NCI-H128 (cell line): Measurements from ENCODE around the gene WARS2.

ENCODE experiments used
- DNase-seq: peaks from one replicate; lab custom pipeline; 2025; ENCODE audit not compliant: unreplicated experiment; lab: John Stamatoyannopoulos, UW

Gene WARS2

DNA sequence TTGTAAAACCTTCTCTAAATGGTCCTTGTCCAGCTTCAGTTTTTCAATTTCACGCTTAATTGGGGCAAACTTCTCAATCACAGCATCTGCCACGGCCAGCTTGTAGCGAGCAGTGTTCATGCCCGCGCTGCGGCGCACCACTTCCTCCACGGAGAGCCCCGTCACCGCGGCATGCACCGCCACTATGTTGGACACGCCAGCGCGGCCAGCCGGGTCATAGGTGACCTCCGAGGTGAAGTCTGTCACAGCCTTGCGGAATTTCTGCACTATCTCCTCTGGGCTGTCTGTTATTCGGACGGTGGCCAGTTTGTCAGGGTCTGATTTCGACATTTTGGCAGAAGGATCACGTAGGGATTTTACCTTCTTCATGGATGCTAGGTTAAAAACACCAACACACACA, 107.5 kb downstream of the WARS2 start:
- DNase-seq: no peak

DNA sequence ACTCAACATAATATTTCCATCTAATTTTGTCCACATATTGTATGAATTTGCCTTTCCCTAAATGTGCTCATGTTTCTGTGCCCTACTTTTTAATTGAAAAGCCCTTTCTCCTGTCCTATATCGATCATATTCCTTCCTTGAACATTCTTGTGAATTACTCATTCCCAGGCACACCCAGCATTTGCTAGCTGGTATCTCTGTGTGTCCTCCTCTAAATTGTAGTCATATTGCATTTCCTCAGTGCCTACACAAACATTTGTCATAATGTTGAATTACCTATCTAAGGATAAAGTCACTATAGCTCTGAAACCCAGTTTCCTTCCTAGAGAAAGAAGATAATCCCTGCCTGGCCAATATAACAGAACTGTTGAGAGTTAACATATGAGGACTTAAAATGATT, 112.7 kb downstream of the WARS2 start:
- DNase-seq: no peak

DNA sequence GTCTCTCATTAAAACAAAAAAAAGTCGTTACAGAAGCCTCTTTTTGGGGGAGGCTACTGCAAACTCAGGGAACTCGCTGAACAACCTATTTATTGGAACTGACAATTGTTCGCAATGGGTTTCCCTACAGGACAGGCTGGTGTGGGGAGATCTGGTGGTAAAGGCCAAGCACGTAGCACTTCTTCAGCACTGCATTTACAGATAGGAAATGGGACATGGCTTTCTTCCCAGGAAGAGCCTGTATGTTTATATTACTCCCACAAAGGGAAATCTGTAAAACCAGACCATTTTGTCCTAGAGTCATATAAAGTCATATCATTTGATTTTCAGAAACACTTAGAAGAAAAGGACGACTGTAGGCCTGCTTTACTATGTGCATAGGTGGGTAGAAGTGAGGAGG, 113.5 kb downstream of the WARS2 start:
- DNase-seq: no peak

DNA sequence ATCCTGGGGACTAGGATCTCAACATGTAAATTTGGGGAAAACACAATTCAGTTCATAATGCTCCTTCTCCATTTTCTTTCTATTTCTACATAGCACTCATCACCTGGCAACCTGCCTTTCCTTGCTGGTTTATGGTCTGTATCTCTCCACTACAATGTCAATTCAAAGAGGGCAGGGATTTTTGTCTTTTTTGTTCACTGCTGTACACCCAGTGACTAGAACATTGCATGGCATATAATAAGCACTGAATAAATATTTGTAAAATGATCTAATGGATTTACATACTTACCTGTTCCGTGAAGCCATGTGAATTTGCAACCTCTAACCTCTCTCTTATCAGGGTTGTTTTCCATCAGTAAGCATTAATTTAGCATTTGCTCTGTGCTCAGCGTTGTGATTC, 124.9 kb downstream of the WARS2 start:
- DNase-seq: no peak

DNA sequence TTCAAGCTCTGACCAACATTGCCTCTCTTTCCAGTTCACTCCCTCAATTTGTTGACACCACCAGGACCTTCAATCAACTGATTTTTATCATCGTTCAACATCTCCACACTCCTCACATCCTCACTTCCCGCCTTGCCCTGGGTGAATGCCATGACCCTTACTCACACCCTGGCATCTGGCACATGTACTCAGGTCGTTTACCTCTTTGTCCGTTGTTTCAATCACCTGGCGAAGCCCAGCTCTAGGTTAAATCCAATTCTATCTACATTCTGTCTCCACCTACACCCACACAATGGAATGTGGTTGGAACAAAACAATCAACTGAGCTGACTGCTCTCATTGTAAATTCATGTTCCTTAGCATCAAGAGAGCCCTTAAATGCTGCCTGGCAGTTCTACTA, 128.1 kb downstream of the WARS2 start:
- DNase-seq: no peak

DNA sequence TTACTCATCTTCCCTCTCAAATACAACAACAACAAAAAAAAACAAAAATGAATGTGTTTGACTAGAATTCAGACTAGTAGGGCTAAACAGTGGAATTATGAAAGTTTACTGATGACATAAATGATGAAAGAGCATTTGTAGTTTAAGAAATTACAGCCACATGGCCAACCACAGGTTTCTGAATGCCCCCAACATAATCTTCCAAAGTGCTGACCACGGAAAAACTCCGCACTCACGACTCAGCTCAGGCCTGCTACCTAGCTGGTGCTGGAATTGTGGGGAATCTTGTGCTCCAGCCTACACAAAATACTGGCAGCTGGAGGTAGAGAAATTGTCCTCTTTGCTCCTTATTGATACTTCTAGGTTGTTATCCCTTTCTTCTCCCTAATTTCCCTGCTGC, 128.7 kb downstream of the WARS2 start:
- no peak for DNase-seq

DNA sequence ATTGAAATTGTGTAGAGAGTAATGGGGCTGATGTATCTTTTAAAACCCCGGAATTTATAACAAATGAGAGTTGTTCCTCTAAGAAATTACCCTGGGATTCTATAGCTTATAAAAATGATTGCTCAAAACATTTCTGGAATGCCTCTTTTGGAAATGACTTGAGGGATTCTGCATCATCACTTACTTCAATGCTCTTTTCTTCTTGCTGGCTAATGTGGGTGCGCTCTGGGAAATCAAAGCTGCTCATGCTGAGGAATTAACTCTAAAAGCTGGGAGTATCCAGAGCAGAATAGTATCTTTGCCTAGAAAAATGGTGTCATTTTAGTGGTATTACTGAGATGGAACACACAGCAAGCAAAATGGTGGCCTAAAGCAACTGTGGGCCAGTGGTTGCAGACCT, 129.3 kb downstream of the WARS2 start:
- DNase-seq: no peak

DNA sequence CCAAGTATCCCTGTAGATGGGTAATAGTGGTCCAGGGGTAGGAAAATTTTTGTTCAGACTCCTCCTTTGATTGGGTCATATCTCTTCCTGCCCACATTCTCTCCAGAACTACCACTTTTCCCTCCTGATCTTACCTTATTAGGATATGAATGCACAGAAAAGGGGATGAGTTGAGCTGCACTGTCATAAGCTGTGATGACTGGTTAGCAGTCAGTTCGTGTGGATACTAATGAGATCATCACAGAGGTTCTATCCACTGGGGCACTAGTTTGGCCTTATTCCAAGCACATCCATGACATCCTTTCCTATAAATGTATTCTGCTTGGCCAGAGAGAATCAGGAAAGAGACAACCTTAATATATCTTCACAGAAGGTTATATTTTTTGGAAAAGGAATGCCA, 130.3 kb downstream of the WARS2 start:
- DNase-seq: no peak

DNA sequence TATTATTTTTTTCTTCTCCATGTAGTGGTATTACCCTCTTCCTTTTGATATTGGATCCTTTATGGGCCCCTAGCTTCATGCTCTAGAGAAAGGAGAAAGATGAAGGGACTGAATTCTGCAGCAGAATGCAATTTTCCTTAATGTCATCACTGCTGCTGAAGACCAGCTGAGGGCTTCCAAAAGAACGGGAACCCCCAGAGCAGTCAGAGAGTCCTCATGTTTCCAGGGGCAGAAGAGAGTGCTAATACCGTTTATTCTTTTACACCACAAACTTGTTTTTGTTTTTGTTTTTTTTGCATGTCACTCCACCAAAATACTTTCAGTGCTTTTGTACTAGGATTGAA, 131.2 kb downstream of the WARS2 start:
- DNase-seq: no peak

DNA sequence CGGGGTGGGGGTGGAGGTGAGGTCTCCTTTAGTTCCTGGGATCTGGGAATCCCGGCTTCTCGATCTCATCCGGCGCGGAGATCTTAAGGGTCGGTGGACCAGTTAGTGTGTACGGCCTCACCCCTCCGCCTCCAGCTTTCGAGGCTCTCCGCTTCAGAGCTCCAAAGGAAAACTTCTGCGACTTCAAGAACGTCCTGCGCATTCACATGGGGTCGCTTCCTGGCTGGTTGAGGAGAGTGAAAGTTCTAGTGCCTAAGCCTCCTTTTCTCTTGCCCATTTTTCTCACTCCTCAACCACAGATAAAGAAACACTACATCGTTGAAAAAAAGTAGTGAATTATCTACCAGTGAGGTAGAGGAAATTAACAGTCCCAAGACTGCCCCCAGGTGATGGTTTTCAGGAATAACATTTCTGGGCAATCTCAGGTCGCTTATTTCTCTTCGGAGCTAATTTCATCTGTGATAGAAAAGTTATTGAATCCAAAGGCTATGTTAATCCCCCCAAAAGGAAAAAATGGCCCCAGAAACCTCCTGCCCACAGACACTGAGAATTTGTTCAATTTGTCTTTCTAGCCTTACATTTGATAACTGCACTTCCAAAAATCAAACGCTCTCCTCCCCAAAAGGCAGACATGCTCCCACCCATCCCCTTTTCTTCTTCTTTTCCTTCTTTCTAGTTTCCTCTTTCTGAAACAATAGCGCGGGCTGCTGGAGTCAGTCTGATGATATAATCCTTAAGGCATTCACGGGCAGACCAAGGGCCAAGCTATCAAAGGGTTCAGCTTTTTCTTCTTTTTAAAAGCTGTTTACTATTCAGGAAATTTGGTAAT, 131.8 kb downstream of the WARS2 start:
- DNase-seq: no peak

DNA sequence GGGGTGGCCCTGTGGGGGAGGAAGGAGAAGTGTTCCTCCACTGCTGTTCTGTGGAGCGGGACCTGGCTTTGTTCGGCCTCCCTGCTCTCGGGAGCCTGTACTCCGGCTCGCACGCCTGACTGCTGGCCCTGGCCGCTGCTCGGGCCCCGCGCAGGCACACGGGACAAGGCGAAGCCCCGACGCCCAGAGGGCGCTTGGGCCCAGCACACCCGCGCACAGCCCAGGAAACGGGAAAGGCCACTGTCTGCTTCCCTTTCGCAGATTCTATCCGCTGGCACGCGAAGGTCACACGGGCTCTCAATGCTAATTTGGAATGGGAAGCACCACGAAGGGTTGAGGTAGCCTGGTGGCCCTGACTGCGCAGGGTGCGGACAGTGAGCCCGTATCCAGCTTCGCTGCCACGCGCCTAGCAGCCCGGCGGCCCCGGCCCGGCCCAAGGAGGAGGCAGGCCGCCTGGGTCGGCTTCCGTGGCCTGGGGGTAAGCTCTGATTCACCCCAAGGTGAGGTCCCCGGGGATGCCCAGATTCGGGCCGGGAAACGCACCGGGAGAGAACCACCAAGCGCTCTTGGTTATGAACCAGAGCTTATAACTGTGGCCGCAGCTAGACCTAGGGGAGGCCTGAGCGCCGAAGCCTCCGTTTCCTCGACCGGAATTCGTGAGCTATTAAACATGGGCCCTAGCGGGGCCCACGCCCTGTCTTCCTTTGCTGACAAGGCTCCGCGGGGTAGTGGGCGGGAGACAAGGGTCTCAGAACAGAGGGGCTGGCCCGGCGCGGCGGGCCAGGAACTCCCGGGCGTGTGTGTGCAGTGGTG, 132.6 kb downstream of the WARS2 start:
- DNase-seq: no peak

DNA sequence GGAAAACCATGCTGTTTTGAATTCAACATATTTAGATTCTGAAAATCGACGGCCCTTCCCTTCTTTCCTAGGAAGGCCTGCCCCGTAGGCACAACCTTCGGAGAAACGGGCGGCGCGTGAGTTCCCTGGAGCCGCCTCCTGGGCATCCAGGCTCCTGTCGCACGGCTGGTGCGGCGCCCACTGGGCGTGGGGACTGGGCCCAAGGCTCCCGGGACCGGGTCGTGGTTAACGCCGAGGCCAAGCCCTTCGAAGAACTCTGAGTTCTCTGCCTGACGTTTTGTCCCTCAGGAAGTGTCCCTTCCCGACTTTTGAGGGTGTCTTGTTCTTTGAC, 133.1 kb downstream of the WARS2 start:
- no peak for DNase-seq

DNA sequence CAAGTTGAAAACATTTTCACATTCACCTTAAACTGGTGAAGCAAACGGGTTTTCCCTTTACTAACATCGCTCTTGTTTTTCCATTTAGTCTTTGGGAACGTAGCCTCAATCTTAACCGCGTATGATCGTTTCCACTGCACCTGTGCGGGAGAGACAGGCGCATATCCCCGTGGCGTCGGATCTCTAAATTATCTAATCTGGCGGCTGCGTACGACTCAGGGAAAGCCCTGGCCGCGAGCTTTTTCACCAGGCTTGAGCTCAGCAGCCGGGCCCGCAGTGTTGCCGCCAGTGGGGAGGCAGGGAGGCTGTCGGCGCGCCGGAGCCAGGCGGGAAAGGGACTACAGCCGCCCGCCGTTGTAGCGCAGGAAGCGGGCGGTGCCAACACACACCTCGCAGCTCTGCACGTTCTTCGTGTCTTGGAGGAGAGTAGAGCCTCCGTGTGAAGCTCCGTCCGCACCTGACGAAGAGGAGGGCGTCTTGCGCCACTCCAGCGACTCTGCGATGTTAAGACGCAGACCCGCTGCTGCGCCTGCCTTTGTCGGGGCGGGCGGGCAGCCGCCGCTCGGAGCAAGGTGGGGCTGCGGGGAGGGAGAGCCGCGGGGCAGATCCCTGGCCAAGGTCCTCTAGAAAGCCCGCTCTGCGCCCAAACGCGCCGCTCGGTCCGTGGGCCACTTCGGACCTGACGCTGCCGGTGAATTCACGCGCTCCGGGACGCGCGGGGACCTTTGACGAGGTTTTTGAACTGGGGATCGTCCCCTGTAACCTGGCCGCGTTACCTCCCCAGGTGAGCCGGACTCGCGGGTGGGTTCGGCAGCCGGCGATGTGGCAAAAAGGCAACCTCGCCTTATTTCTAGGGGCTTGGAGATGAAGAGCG, 133.8 kb downstream of the WARS2 start:
- no peak for DNase-seq

DNA sequence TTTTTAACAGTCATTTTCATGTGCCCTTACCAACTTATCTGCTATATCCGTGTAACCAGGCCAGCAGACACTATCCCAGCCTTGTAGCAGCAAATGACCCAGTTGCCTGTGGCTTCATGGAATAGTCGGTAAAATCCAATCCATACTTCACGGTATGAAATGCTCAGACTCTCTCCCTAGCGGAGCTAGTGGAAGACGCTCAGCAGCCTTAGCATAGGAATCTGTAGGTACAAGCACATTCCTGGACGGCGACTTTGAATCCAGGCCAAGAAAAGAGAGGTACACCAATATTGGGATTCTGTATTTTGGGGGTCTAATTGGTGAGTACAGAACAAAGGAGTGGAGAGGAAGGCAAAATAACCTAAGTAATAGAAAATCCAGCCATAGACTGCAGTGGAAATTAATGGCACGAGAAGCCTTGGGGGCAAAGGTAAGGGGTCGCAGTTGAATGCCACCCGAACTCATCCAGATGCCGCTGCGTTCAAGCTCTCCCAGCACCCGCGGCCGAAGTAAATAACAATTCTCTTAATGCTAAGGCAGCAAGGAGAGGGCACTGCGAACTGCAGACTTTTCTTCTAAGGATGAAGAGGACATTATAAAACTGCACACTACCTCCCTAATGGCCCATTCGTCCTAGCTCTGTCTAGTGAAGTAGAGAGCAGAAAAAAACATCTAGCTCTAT, 134.6 kb downstream of the WARS2 start:
- DNase-seq: no peak

DNA sequence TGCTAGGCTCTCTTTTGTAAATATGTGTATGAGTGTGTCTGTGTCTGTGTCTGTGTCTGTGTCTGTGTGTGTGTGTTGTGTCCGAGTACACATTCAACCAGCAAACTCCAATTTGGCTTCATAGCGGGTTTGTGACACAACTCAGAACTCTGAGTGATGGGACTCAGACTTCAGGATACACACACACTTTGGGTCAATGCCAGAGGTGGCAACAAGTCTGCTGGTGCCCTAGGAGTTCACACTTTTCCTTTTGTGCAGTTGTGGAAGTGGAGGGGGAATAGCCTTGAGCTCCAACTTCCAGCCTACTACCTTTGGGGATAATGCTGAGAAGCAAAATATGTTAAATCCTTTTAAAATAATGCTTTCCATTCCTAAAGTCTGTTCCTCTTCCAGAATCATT, 135.7 kb downstream of the WARS2 start:
- DNase-seq: no peak

DNA sequence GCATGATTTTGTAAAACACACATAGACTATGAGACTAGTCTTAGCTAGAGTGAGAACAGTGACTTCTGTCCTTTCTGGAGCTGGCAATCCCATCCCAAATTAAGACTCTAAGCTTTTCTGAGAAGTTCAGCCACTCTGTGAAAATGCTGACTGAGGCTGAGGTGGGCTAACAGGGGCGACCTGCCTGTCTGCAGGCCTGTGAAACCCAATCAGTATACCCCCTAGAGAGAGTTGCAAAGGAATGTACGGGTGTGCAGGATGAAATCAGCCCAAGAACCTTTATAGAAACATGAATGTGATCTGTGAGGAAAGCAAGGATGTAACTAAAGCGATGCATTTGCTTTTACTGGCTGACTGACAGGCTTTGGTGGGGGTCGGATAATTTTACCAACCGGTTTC, 136.3 kb downstream of the WARS2 start:
- no peak for DNase-seq

DNA sequence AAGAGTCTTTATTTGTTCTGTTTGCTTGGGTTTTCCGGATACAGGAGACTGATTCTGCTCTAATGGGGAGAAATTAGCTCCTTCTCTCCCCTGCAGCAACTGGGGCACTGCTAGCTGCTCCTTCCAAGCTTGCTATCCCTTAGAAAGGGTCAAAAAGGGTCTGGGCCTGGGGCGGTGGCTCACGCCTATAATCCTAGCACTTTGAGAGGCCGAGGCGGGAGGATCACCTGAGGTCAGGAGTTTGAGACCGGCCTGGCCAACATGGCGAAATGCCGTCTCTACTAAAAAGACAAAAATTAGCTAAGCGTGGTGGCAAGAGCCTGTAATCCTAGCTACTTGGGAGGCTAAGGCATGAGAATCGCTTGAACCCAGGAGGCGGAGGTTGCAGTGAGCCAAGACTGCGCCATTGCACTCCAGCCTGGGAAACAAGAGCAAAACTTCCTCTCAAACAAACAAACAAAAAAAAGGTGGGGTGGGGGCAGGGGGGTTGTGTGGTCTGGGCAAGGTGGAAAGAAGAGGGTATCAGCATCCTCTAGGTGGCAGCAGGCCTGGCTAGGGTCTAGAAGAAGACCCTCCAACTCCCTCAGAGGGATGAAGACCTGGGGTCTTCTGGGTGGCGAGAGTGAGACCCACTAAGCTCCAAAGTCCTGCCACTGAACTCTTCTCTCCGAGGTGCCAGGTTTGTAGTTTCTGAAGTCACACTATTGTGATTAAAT, 136.9 kb downstream of the WARS2 start:
- DNase-seq: no peak

DNA sequence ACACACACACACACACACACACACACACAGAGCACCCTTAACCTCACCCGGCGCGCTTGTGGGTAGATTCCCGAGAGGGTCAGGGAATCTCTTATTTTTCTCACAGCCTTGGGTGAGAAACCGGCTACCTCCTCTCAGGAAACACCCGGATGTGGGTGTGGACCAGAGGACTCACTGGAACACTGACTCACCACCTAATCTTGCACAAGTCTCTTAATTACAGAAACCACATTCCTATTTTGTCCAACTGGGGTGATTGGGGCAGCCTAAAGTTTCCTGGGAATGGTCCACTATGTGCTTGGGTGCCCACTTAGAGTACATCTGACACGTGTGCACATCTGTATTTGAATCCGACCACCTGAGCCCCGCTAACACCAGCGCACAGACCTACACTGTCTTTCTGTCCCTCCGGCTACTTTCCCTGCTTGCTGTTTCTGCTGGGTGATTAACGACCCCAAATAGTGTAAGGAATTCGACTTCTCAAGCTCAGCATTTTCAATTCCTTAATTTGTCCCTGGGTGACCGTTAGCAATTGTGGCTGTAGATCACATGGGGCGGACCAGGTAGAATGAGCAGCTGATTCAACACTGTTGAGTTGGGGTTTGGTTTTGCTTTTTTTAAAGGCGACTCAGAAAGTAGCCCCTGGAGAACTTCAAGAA, 138.3 kb downstream of the WARS2 start:
- DNase-seq: no peak

DNA sequence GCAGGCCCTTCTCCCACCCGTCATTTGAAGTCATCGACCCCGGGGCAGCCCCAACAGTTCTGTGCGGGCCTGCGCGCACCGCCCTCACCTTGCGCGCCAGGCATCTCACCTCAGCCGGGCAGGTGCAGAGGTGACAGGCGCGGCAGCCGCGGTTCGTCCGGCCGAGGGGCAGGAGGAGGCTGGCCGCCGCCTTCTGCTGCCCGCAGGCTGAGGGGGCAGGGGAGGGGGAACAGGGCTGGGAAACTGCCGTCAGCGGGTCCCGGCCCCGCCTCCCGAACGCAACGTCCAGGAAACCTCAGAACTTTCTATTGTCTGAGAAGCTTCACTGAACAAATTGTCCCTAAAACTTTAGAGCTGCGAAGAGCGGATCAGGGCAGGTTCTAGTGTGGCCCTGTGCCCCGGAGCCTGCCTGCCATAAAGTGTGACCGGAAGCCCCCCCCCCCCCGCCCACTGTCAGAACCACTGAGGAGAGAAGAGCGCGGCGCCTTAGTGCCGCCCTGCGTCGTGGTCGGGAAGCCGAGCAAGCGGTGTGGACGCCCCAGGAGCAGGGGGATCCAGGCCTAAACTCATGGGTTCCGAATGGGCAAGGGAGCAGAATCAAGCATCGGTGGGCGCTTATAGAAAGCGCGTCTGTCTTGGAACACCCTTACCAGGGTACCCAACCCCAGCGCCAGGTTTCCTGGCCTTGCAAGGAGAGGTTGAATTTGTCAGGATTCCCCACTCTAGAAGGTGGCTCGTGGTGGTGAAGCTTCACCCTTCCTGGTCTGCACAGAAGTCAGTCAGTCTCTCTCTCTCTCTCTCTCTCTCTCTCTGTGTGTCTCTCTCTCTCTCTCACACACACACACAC, 139.0 kb downstream of the WARS2 start:
- no peak for DNase-seq
